Limb (tissue), 2 donors: ENCODE data around the gene CACNA1B.

Experiments used
- DNase-seq, 2 donors: peaks; one replicate each; pipeline ENCODE4 v3.0.0-alpha.2; 2016; ENCODE audit errors: extremely low spot score in 2 of 2

CACNA1B gene

GRCh38 chr9:137918331-137919094, 40.9 kb downstream of the CACNA1B start:
- DNase-seq, result peak in 1 of 2 donors; percentile 37

- DNase-seq, result no peak
Measured at GRCh38 chr9:137919095-137919465, 41.5 kb downstream of the CACNA1B start.

- DNase-seq, result no peak
Measured at GRCh38 chr9:137919649-137920141, 42.1 kb downstream of the CACNA1B start.

GRCh38 chr9:137920753-137921152, 43.2 kb downstream of the CACNA1B start:
- no peak for DNase-seq

GRCh38 chr9:137924169-137924568, 46.6 kb downstream of the CACNA1B start:
- DNase-seq, result no peak

GRCh38 chr9:137924761-137925369, 47.3 kb downstream of the CACNA1B start:
- DNase-seq, result no peak

GRCh38 chr9:137943655-137944054, 66.1 kb downstream of the CACNA1B start:
- DNase-seq, result no peak

GRCh38 chr9:137945581-137945980, 68.0 kb downstream of the CACNA1B start:
- DNase-seq, result no peak

- DNase-seq, result no peak
Measured at GRCh38 chr9:137946993-137947392, 69.4 kb downstream of the CACNA1B start.

GRCh38 chr9:137948642-137949041, 71.1 kb downstream of the CACNA1B start:
- no peak for DNase-seq

- no peak for DNase-seq
Measured at GRCh38 chr9:137949260-137949659, 71.7 kb downstream of the CACNA1B start.

- no peak for DNase-seq
Measured at GRCh38 chr9:137951107-137951506, 73.5 kb downstream of the CACNA1B start.

GRCh38 chr9:137951597-137952490, 74.3 kb downstream of the CACNA1B start:
- DNase-seq, result no peak

GRCh38 chr9:137952976-137953666, 75.5 kb downstream of the CACNA1B start:
- no peak for DNase-seq

GRCh38 chr9:137953683-137954438, 76.3 kb downstream of the CACNA1B start:
- no peak for DNase-seq

- no peak for DNase-seq
Measured at GRCh38 chr9:137955224-137955570, 77.6 kb downstream of the CACNA1B start.

GRCh38 chr9:137955586-137955985, 78.0 kb downstream of the CACNA1B start:
- no peak for DNase-seq

- no peak for DNase-seq
Measured at GRCh38 chr9:137956039-137956438, 78.5 kb downstream of the CACNA1B start.

GRCh38 chr9:137956688-137957385, 79.3 kb downstream of the CACNA1B start:
- DNase-seq, result no peak
